HL-60 (cell line): ENCODE data around the gene RAB11FIP5.
A peak's percentile ranks its signal among the peaks of the same experiment; 100 is the strongest.

Experiments
- DNase-seq, 2 experiments: peaks; one replicate each; pipeline ENCODE4 v3.0.0-alpha.2; 2010 to 2020; ENCODE audit warnings: low read depth in 1 of 2, low spot score in 1 of 2
- H3K27ac ChIP-seq: fragments of 250-450 bp; sonication (Bioruptor Pico); replicated peaks from 2 replicates; pipeline ENCODE4 v1.5.1; 2020; ENCODE audit warnings: mild to moderate bottlenecking, moderate library complexity
- H3K27me3 ChIP-seq: fragments of 250-450 bp; sonication (Bioruptor Pico); 2 replicates; pipeline ENCODE4 v1.5.1; 2021; ENCODE audit warnings: mild to moderate bottlenecking, moderate library complexity; ENCODE audit not compliant: insufficient read depth, poor library complexity, severe bottlenecking
- H3K4me3 ChIP-seq: replicated peaks from 2 replicates; pipeline ENCODE4 v1.5.1; 2011; ENCODE audit warnings: mild to moderate bottlenecking, control low read depth, low read length; ENCODE audit not compliant: insufficient read depth
- CTCF ChIP-seq: IDR thresholded peaks from one replicate; pipeline ENCODE4 v1.5.1; 2011; ENCODE audit warnings: low read length, control low read depth, inconsistent platforms; ENCODE audit not compliant: insufficient read depth
- GABPA ChIP-seq: IDR thresholded peaks from 2 replicates; pipeline ENCODE4 v1.6.1; 2012; ENCODE audit warnings: low read depth
- POLR2AphosphoS5 ChIP-seq: IDR thresholded peaks from 2 replicates; pipeline ENCODE4 v1.6.1; 2012; ENCODE audit warnings: low read depth
- REST ChIP-seq: IDR thresholded peaks from 2 replicates; pipeline ENCODE4 v1.6.1; 2012; ENCODE audit warnings: low read depth; ENCODE audit not compliant: insufficient replicate concordance
- SPI1 ChIP-seq: IDR thresholded peaks from 2 replicates; pipeline ENCODE4 v1.6.1; 2012; ENCODE audit warnings: low read depth, mild to moderate bottlenecking, borderline replicate concordance

Gene RAB11FIP5

GRCh38 chr2:73087311-73087710 is 25.4 kb downstream of the RAB11FIP5 start:
- Histone ChIP-seq H3K27me3 (no peaks in the 10 kb centered on the region), H3K27ac (no peak overlapping the region), H3K4me3 (no peak overlapping the region)
- peak; percentile 6; the same call in 1 of the 2 replicates for TF ChIP-seq SPI1
- TF ChIP-seq GABPA = no peak
- no peak for DNase-seq

- no peak overlapping the region for H3K27ac ChIP-seq
- peak in 1 of 2 experiments; percentile 82 for DNase-seq
- peak; percentile 72 for TF ChIP-seq CTCF
- TF ChIP-seq REST = no peak
- no peak for TF ChIP-seq POLR2AphosphoS5
- TF ChIP-seq SPI1 = no peak
- TF ChIP-seq GABPA = no peak
- H3K27me3 ChIP-seq = peaks cover 2% of the 10 kb centered on the region
- no peak overlapping the region for H3K4me3 ChIP-seq
These were observed 27.1 kb downstream of the RAB11FIP5 start for GRCh38 chr2:73085691-73086090.

- TF ChIP-seq POLR2AphosphoS5 (no peak), CTCF (no peak), REST (no peak), SPI1 (no peak), GABPA (no peak)
- H3K27me3 ChIP-seq = peaks cover 2% of the 10 kb centered on the region
- no peak for DNase-seq
- no peak overlapping the region for H3K4me3 ChIP-seq
- no peak overlapping the region for H3K27ac ChIP-seq
These were observed 27.8 kb downstream of the RAB11FIP5 start for GRCh38 chr2:73084971-73085370.

- Histone ChIP-seq H3K27ac (no peak overlapping the region), H3K4me3 (no peak overlapping the region), H3K27me3 (peaks cover 2% of the 10 kb centered on the region)
- DNase-seq = no peak
- TF ChIP-seq GABPA (no peak), POLR2AphosphoS5 (no peak), REST (no peak), CTCF (no peak), SPI1 (no peak)
These were observed 28.6 kb downstream of the RAB11FIP5 start for GRCh38 chr2:73083886-73084800.
